Astrocyte (in vitro differentiated cells and primary cell): ENCODE measurements around the gene RAD21L1.

Experiments used
- EZH2 ChIP-seq: IDR thresholded peaks from 2 replicates; pipeline ENCODE4 v1.6.1; 2012; ENCODE audit warnings: mild to moderate bottlenecking, low read length, inconsistent platforms; ENCODE audit not compliant: insufficient read depth
- TF ChIP-seq, protein P1 (sequence below): IDR thresholded peaks from 2 replicates; pipeline ENCODE4 v1.5.1; 2011; ENCODE audit warnings: low read depth, mild to moderate bottlenecking, inconsistent platforms, low read length, moderate library complexity; ENCODE audit not compliant: insufficient read depth

DNA sequence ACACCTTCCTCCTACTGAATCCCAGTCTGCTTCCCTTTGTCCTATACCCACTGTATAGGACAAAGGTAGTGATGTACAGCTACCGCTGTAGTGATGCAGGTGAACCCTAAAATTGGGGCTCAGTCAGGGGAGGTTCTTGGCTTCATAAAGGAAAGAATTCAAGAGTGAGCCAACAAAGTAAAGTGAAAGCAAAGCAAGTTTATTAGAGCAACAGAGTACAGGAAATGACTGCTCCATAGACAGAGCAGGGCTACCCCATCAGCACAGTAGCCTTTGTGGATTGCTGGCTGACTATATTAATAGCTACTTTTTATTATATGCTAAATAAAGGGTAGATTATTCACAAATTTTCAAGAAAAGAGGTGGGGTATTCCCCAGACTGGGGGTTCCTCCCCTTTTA lies 25.9 kb upstream of the RAD21L1 start:
- TF ChIP-seq, protein P1, sequence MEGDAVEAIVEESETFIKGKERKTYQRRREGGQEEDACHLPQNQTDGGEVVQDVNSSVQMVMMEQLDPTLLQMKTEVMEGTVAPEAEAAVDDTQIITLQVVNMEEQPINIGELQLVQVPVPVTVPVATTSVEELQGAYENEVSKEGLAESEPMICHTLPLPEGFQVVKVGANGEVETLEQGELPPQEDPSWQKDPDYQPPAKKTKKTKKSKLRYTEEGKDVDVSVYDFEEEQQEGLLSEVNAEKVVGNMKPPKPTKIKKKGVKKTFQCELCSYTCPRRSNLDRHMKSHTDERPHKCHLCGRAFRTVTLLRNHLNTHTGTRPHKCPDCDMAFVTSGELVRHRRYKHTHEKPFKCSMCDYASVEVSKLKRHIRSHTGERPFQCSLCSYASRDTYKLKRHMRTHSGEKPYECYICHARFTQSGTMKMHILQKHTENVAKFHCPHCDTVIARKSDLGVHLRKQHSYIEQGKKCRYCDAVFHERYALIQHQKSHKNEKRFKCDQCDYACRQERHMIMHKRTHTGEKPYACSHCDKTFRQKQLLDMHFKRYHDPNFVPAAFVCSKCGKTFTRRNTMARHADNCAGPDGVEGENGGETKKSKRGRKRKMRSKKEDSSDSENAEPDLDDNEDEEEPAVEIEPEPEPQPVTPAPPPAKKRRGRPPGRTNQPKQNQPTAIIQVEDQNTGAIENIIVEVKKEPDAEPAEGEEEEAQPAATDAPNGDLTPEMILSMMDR = no peak
- TF ChIP-seq EZH2 = no peak
